ENCODE measurements around the gene CNTNAP4. TPM values are rescaled to one million over a fixed set of nuclear protein-coding genes. Genes with fewer than 3 reads are reported as not detected.

The CNTNAP4 gene
- total RNA-seq, 1 experiment from 2014 or later = not detected

- DNase-seq (ENCODE audit: low read depth) = no peak
Measured at GRCh38 chr16:76309639-76310335, 32.6 kb downstream of the CNTNAP4 start.

- no peak for DNase-seq (ENCODE audit: low read depth)
Measured at GRCh38 chr16:76311260-76311659, 34.1 kb downstream of the CNTNAP4 start.

- no peak for DNase-seq (ENCODE audit: low read depth)
Measured at GRCh38 chr16:76318565-76318964, 41.4 kb downstream of the CNTNAP4 start.

GRCh38 chr16:76329106-76329505, 51.9 kb downstream of the CNTNAP4 start:
- DNase-seq (ENCODE audit: low read depth) = no peak

- DNase-seq (ENCODE audit: low read depth) = no peak
Measured at GRCh38 chr16:76335180-76335974, 58.2 kb downstream of the CNTNAP4 start.

- DNase-seq (ENCODE audit: low read depth) = no peak
Measured at GRCh38 chr16:76336112-76336511, 58.9 kb downstream of the CNTNAP4 start.

GRCh38 chr16:76338472-76338871, 61.3 kb downstream of the CNTNAP4 start:
- no peak for DNase-seq (ENCODE audit: low read depth)

GRCh38 chr16:76343769-76344168, 66.6 kb downstream of the CNTNAP4 start:
- no peak for DNase-seq (ENCODE audit: low read depth)

GRCh38 chr16:76345163-76345661, 68.0 kb downstream of the CNTNAP4 start:
- DNase-seq (ENCODE audit: low read depth) = no peak

- DNase-seq (ENCODE audit: low read depth) = no peak
Measured at GRCh38 chr16:76346210-76346609, 69.0 kb downstream of the CNTNAP4 start.

GRCh38 chr16:76351441-76351840, 74.2 kb downstream of the CNTNAP4 start:
- DNase-seq (ENCODE audit: low read depth) = no peak

GRCh38 chr16:76360404-76360803, 83.2 kb downstream of the CNTNAP4 start:
- no peak for DNase-seq (ENCODE audit: low read depth)

GRCh38 chr16:76370344-76370743, 93.1 kb downstream of the CNTNAP4 start:
- DNase-seq (ENCODE audit: low read depth) = no peak

- DNase-seq (ENCODE audit: low read depth) = no peak
Measured at GRCh38 chr16:76371441-76371840, 94.2 kb downstream of the CNTNAP4 start.

GRCh38 chr16:76373998-76374397, 96.8 kb downstream of the CNTNAP4 start:
- DNase-seq (ENCODE audit: low read depth) = no peak

- DNase-seq (ENCODE audit: low read depth) = no peak
Measured at GRCh38 chr16:76376988-76377387, 99.8 kb downstream of the CNTNAP4 start.

GRCh38 chr16:76378020-76378419, 100.8 kb downstream of the CNTNAP4 start:
- no peak for DNase-seq (ENCODE audit: low read depth)

- no peak for DNase-seq (ENCODE audit: low read depth)
Measured at GRCh38 chr16:76381096-76381495, 103.9 kb downstream of the CNTNAP4 start.

GRCh38 chr16:76385601-76386230, 108.5 kb downstream of the CNTNAP4 start:
- no peak for DNase-seq (ENCODE audit: low read depth)

GRCh38 chr16:76386784-76387183, 109.6 kb downstream of the CNTNAP4 start:
- no peak for DNase-seq (ENCODE audit: low read depth)

- DNase-seq (ENCODE audit: low read depth) = no peak
Measured at GRCh38 chr16:76387994-76388393, 110.8 kb downstream of the CNTNAP4 start.

GRCh38 chr16:76389126-76389525, 111.9 kb downstream of the CNTNAP4 start:
- DNase-seq (ENCODE audit: low read depth) = no peak

- DNase-seq (ENCODE audit: low read depth) = no peak
Measured at GRCh38 chr16:76390476-76390875, 113.3 kb downstream of the CNTNAP4 start.

All from RPMI7951 (cell line).